HEK293 (cell line): ENCODE results near the gene CFAP97.

ENCODE experiments used
- INSM2 ChIP-seq: fragments of 450-650 bp; formaldehyde crosslinking; IDR thresholded peaks from 2 replicates; pipeline ENCODE4 v1.5.1; 2016; ENCODE audit warnings: missing biosample characterization, missing genetic modification characterization
- KLF17 ChIP-seq: fragments of 450-650 bp; formaldehyde crosslinking; IDR thresholded peaks from 2 replicates; pipeline ENCODE4 v1.5.1; 2016; ENCODE audit warnings: missing biosample characterization, missing genetic modification characterization
- MZF1 ChIP-seq: fragments of 450-650 bp; formaldehyde crosslinking; IDR thresholded peaks from 2 replicates; pipeline ENCODE4 v1.5.1; 2017; ENCODE audit warnings: missing biosample characterization, missing genetic modification characterization, borderline replicate concordance
- REPIN1 ChIP-seq: fragments of 450-650 bp; formaldehyde crosslinking; IDR thresholded peaks from 2 replicates; pipeline ENCODE4 v1.5.1; 2017; ENCODE audit warnings: missing biosample characterization, missing genetic modification characterization, low read depth
- SETDB1 ChIP-seq: IDR thresholded peaks from one replicate; pipeline ENCODE4 v1.6.1; 2017; ENCODE audit warnings: mild to moderate bottlenecking, low read length, moderate library complexity, mixed read lengths; ENCODE audit not compliant: insufficient read length
- YY2 ChIP-seq: fragments of 450-650 bp; formaldehyde crosslinking; IDR thresholded peaks from 2 replicates; pipeline ENCODE4 v1.5.1; 2016; ENCODE audit warnings: missing biosample characterization, missing genetic modification characterization
- ZBTB48 ChIP-seq: fragments of 450-650 bp; formaldehyde crosslinking; IDR thresholded peaks from 2 replicates; pipeline ENCODE4 v1.5.1; 2016; ENCODE audit warnings: missing biosample characterization, missing genetic modification characterization
- ZEB2 ChIP-seq: fragments of 450-650 bp; formaldehyde crosslinking; IDR thresholded peaks from 2 replicates; pipeline ENCODE4 v1.5.1; 2016; ENCODE audit warnings: missing biosample characterization, missing genetic modification characterization
- ZIC2 ChIP-seq: fragments of 450-650 bp; formaldehyde crosslinking; IDR thresholded peaks from 2 replicates; pipeline ENCODE4 v1.5.1; 2016; ENCODE audit warnings: missing biosample characterization, missing genetic modification characterization
- ZNF133 ChIP-seq: fragments of 450-650 bp; formaldehyde crosslinking; IDR thresholded peaks from 2 replicates; pipeline ENCODE4 v1.5.1; 2016; ENCODE audit warnings: missing biosample characterization, missing genetic modification characterization
- ZNF138 ChIP-seq: fragments of 450-650 bp; formaldehyde crosslinking; IDR thresholded peaks from 2 replicates; pipeline ENCODE4 v1.5.1; 2016; ENCODE audit warnings: missing biosample characterization, missing genetic modification characterization, borderline replicate concordance
- ZNF169 ChIP-seq: fragments of 450-650 bp; formaldehyde crosslinking; IDR thresholded peaks from 2 replicates; pipeline ENCODE4 v1.5.1; 2016; ENCODE audit warnings: missing biosample characterization, missing genetic modification characterization
- ZNF174 ChIP-seq: fragments of 450-650 bp; formaldehyde crosslinking; IDR thresholded peaks from 2 replicates; pipeline ENCODE4 v1.5.0; 2017; ENCODE audit warnings: missing biosample characterization, mild to moderate bottlenecking, missing genetic modification characterization
- ZNF19 ChIP-seq: fragments of 450-650 bp; formaldehyde crosslinking; IDR thresholded peaks from 2 replicates; pipeline ENCODE4; 2016; ENCODE audit warnings: missing biosample characterization, missing genetic modification characterization, low read depth
- ZNF2 ChIP-seq: fragments of 450-650 bp; formaldehyde crosslinking; IDR thresholded peaks from 2 replicates; pipeline ENCODE4 v1.5.1; 2016; ENCODE audit warnings: missing biosample characterization, missing genetic modification characterization
- ZNF311 ChIP-seq: fragments of 450-650 bp; formaldehyde crosslinking; IDR thresholded peaks from 2 replicates; pipeline ENCODE4 v1.5.1; 2017; ENCODE audit warnings: missing biosample characterization, missing genetic modification characterization, borderline replicate concordance
- ZNF324 ChIP-seq: fragments of 450-650 bp; formaldehyde crosslinking; IDR thresholded peaks from 2 replicates; pipeline ENCODE4 v1.5.1; 2016; ENCODE audit warnings: missing biosample characterization, missing genetic modification characterization
- ZNF426 ChIP-seq: fragments of 450-650 bp; formaldehyde crosslinking; IDR thresholded peaks from 2 replicates; pipeline ENCODE4 v1.5.1; 2017; ENCODE audit warnings: missing biosample characterization, missing genetic modification characterization, mild to moderate bottlenecking, inconsistent platforms, moderate library complexity
- ZNF488 ChIP-seq: fragments of 450-650 bp; formaldehyde crosslinking; IDR thresholded peaks from 2 replicates; pipeline ENCODE4 v1.5.1; 2016; ENCODE audit warnings: missing biosample characterization, missing genetic modification characterization
- ZNF514 ChIP-seq: fragments of 450-650 bp; formaldehyde crosslinking; IDR thresholded peaks from 2 replicates; pipeline ENCODE4 v1.5.1; 2016; ENCODE audit warnings: missing biosample characterization, missing genetic modification characterization
- ZNF530 ChIP-seq: fragments of 450-650 bp; formaldehyde crosslinking; IDR thresholded peaks from 2 replicates; pipeline ENCODE4 v1.5.1; 2016; ENCODE audit warnings: low read depth, missing biosample characterization, missing genetic modification characterization
- ZNF544 ChIP-seq: fragments of 450-650 bp; formaldehyde crosslinking; IDR thresholded peaks from 2 replicates; pipeline ENCODE4 v1.5.0; 2017; ENCODE audit warnings: missing biosample characterization, missing genetic modification characterization
- ZNF600 ChIP-seq: fragments of 450-650 bp; formaldehyde crosslinking; IDR thresholded peaks from 2 replicates; pipeline ENCODE4 v1.5.1; 2016; ENCODE audit warnings: missing biosample characterization, missing genetic modification characterization
- ZNF610 ChIP-seq: fragments of 450-650 bp; formaldehyde crosslinking; IDR thresholded peaks from 2 replicates; pipeline ENCODE4 v1.5.1; 2016; ENCODE audit warnings: missing biosample characterization, missing genetic modification characterization, borderline replicate concordance
- ZNF621 ChIP-seq: fragments of 450-650 bp; formaldehyde crosslinking; IDR thresholded peaks from 2 replicates; pipeline ENCODE4 v1.5.1; 2017; ENCODE audit warnings: missing biosample characterization, missing genetic modification characterization
- ZNF624 ChIP-seq: fragments of 450-650 bp; formaldehyde crosslinking; IDR thresholded peaks from 2 replicates; pipeline ENCODE4 v1.5.1; 2017; ENCODE audit warnings: missing biosample characterization, missing genetic modification characterization
- ZNF639 ChIP-seq: fragments of 450-650 bp; formaldehyde crosslinking; IDR thresholded peaks from 2 replicates; pipeline ENCODE4 v1.5.1; 2016; ENCODE audit warnings: missing biosample characterization, missing genetic modification characterization
- ZNF747 ChIP-seq: fragments of 450-650 bp; formaldehyde crosslinking; IDR thresholded peaks from 2 replicates; pipeline ENCODE4 v1.5.1; 2016; ENCODE audit warnings: missing biosample characterization, missing genetic modification characterization
- ZNF76 ChIP-seq: fragments of 450-650 bp; formaldehyde crosslinking; IDR thresholded peaks from 2 replicates; pipeline ENCODE4; 2016; ENCODE audit warnings: low read depth, missing biosample characterization, missing genetic modification characterization, borderline replicate concordance
- ZNF777 ChIP-seq: fragments of 450-650 bp; formaldehyde crosslinking; IDR thresholded peaks from 2 replicates; pipeline ENCODE4 v1.5.1; 2017; ENCODE audit warnings: missing biosample characterization, missing genetic modification characterization, borderline replicate concordance
- ZSCAN16 ChIP-seq: fragments of 450-650 bp; formaldehyde crosslinking; IDR thresholded peaks from 2 replicates; pipeline ENCODE4 v1.5.1; 2016; ENCODE audit warnings: missing biosample characterization, missing genetic modification characterization
- TF ChIP-seq, protein P1 (sequence below): fragments of 450-650 bp; formaldehyde crosslinking; IDR thresholded peaks from 2 replicates; pipeline ENCODE4 v1.5.1; 2016; ENCODE audit warnings: missing biosample characterization, missing genetic modification characterization
- TF ChIP-seq, protein P2 (sequence below): fragments of 450-650 bp; formaldehyde crosslinking; IDR thresholded peaks from 2 replicates; pipeline ENCODE4 v1.5.1; 2017; ENCODE audit warnings: missing biosample characterization, missing genetic modification characterization

CFAP97 gene

DNA sequence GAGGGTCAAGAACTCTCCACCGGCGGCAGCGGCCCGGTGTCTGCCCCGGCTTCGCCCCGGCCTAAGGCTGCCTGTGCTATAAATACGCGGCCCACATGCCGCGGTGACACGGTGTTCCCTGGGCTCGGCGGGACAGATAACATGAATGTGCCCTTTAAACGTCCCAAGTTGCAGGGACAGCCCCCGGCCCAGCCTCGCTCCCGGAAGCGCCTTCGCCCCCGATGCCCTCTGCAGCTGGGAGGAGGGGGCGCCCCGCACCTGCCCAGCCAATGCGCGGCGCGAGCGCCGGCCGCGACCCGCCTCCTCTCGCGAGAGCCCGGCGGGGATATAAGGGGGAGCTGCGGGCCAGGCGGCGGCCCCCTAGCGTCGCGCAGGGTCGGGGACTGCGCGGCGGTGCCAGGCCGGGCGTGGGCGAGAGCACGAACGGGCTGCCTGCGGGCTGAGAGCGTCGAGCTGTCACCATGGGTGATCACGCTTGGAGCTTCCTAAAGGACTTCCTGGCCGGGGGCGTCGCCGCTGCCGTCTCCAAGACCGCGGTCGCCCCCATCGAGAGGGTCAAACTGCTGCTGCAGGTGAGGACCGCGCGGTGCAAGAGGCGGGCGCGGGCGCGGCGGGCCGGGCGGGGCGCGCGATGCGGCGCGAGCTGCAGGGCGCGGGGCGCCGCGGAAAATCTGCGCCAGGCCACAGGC, 60.7 kb downstream of the CFAP97 start, which contains the start of gene SLC25A4 (continued):
- TF ChIP-seq ZNF76 = peak; percentile 35; the same call in 1 of the 2 replicates
- TF ChIP-seq INSM2 (tag by site-specific recombination) = no peak
- no peak; the same call in none of the 2 replicates for TF ChIP-seq ZBTB48
- TF ChIP-seq ZEB2 (tag by site-specific recombination) = peak; percentile 42; the same call in 1 of the 2 replicates
- TF ChIP-seq YY2 (tag by site-specific recombination) = no peak
- no peak for TF ChIP-seq ZNF488 (tag by site-specific recombination)
- TF ChIP-seq ZNF621 (tag by site-specific recombination) = no peak
- TF ChIP-seq ZNF19 (tag by site-specific recombination) = no peak
- TF ChIP-seq ZNF174 (tag by site-specific recombination) = peak; percentile 84; the same call in 1 of the 2 replicates
- TF ChIP-seq ZNF514 (tag by site-specific recombination) = no peak
- no peak for TF ChIP-seq ZNF426 (tag by site-specific recombination)
- TF ChIP-seq KLF17 (tag by site-specific recombination) = no peak
- no peak for TF ChIP-seq SETDB1
- no peak for TF ChIP-seq ZNF2 (tag by site-specific recombination)
- TF ChIP-seq, protein P1, sequence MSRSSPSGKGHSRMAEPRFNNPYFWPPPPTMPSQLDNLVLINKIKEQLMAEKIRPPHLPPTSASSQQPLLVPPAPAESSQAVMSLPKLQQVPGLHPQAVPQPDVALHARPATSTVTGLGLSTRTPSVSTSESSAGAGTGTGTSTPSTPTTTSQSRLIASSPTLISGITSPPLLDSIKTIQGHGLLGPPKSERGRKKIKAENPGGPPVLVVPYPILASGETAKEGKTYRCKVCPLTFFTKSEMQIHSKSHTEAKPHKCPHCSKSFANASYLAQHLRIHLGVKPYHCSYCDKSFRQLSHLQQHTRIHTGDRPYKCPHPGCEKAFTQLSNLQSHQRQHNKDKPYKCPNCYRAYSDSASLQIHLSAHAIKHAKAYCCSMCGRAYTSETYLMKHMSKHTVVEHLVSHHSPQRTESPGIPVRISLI (tag by site-specific recombination) = no peak
- no peak for TF ChIP-seq MZF1 (tag by site-specific recombination)
- no peak for TF ChIP-seq ZSCAN16 (tag by site-specific recombination)
- no peak for TF ChIP-seq ZNF311 (tag by site-specific recombination)
- no peak for TF ChIP-seq ZNF747 (tag by site-specific recombination)
- TF ChIP-seq ZNF624 (tag by site-specific recombination) = no peak
- no peak for TF ChIP-seq ZNF610 (tag by site-specific recombination)
- no peak for TF ChIP-seq ZNF544 (tag by site-specific recombination)
- no peak for TF ChIP-seq ZNF324
- no peak for TF ChIP-seq ZNF138 (tag by site-specific recombination)
- peak; percentile 47; the same call in 1 of the 2 replicates for TF ChIP-seq ZIC2
- TF ChIP-seq REPIN1 (tag by site-specific recombination) = no peak
- no peak for TF ChIP-seq ZNF639 (tag by site-specific recombination)
- no peak for TF ChIP-seq ZNF530 (tag by site-specific recombination)
- no peak for TF ChIP-seq ZNF169 (tag by site-specific recombination)
- TF ChIP-seq ZNF600 (tag by site-specific recombination) = no peak
- TF ChIP-seq ZNF133 (tag by site-specific recombination) = no peak
- TF ChIP-seq ZNF777 (tag by site-specific recombination) = no peak
- TF ChIP-seq, protein P2, sequence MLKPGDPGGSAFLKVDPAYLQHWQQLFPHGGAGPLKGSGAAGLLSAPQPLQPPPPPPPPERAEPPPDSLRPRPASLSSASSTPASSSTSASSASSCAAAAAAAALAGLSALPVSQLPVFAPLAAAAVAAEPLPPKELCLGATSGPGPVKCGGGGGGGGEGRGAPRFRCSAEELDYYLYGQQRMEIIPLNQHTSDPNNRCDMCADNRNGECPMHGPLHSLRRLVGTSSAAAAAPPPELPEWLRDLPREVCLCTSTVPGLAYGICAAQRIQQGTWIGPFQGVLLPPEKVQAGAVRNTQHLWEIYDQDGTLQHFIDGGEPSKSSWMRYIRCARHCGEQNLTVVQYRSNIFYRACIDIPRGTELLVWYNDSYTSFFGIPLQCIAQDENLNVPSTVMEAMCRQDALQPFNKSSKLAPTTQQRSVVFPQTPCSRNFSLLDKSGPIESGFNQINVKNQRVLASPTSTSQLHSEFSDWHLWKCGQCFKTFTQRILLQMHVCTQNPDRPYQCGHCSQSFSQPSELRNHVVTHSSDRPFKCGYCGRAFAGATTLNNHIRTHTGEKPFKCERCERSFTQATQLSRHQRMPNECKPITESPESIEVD (tag by site-specific recombination) = no peak
